Large intestine (tissue), 3 donors: ENCODE results near the gene WASF2. TPM values are rescaled to one million over a fixed set of nuclear protein-coding genes. Genes with fewer than 3 reads are reported as not detected.

Source experiments
- DNase-seq, 2 donors: peaks; one replicate each; pipeline versions ENCODE4 v3.0.0 to v3.0.0-alpha.2; 2013
- H3K27ac ChIP-seq: one replicate; pipeline ENCODE4 v1.5.1; 2013; ENCODE audit warnings: low read length
- H3K27me3 ChIP-seq: 2 replicates; pipeline ENCODE4 v1.6.1; 2013; ENCODE audit warnings: low read length; ENCODE audit not compliant: control insufficient read depth, insufficient read depth
- H3K36me3 ChIP-seq: 2 replicates; pipeline ENCODE4 v1.6.1; 2013; ENCODE audit warnings: low read length; ENCODE audit not compliant: control insufficient read depth, insufficient read depth
- H3K4me1 ChIP-seq: one replicate; pipeline ENCODE4 v1.6.1; 2013; ENCODE audit warnings: low read length; ENCODE audit not compliant: control insufficient read depth, insufficient read depth
- H3K4me3 ChIP-seq: one replicate; pipeline ENCODE4 v1.5.1; 2013; ENCODE audit warnings: low read length
- H3K9me3 ChIP-seq: one replicate; pipeline ENCODE4 v1.6.1; 2013; ENCODE audit warnings: mild to moderate bottlenecking, low read depth, low read length, moderate library complexity; ENCODE audit not compliant: control insufficient read depth
- WGBS: methylation state at CpG from one replicate; pipeline ENCODE4 v1.1.5; 2013; ENCODE audit warnings: low lambda C conversion rate; ENCODE audit not compliant: insufficient coverage; 5-methylcytosine and 5-hydroxymethylcytosine counted together
- polyA plus RNA-seq: library from polyadenylated mRNA; unstranded; fragments of 120-200 nt; gene quantifications from one replicate; pipeline ENCODE4 v1.2.1, GENCODE V29; 2013

Gene WASF2
- polyA plus RNA-seq, 1 donor = 56.0 TPM

- H3K4me3 ChIP-seq = no peak overlapping the region
- H3K36me3 ChIP-seq = no peaks in the 10 kb centered on the region
- DNase-seq = peak in 1 of 2 donors; percentile 34
- peaks cover 10% of the 10 kb centered on the region for H3K4me1 ChIP-seq
- H3K27ac ChIP-seq = no peak overlapping the region
- no peaks in the 10 kb centered on the region for H3K27me3 ChIP-seq
- 27% methylated on average over 2 of the region's 8 CpGs for WGBS
- H3K9me3 ChIP-seq = no peaks in the 10 kb centered on the region
Observed at GRCh38 chr1:27496604-27497155, 6.7 kb upstream of the WASF2 start.

GRCh38 chr1:27492796-27493195 lies 2.8 kb upstream of the WASF2 start:
- no peak overlapping the region for H3K4me3 ChIP-seq

GRCh38 chr1:27491748-27492700 lies 2.1 kb upstream of the WASF2 start:
- peak in 1 of 2 donors; percentile 50 for DNase-seq
- Histone ChIP-seq H3K4me1 (peaks cover 24% of the 10 kb centered on the region), H3K4me3 (no peak overlapping the region), H3K27ac (peak overlapping the region; percentile 80), H3K36me3 (no peaks in the 10 kb centered on the region), H3K9me3 (no peaks in the 10 kb centered on the region), H3K27me3 (no peaks in the 10 kb centered on the region)
- no CpG with 5 or more reads among the region's 9 CpGs for WGBS

More at GRCh38 chr1:27492796-27493195, 2.8 kb upstream of the WASF2 start:
- Histone ChIP-seq H3K4me1 (peaks cover 24% of the 10 kb centered on the region), H3K27ac (peak overlapping the region; percentile 80), H3K27me3 (no peaks in the 10 kb centered on the region), H3K36me3 (no peaks in the 10 kb centered on the region), H3K9me3 (no peaks in the 10 kb centered on the region)
- WGBS = no CpG with 5 or more reads among the region's 3 CpGs
- peak in 1 of 2 donors; percentile 86 for DNase-seq

GRCh38 chr1:27489501-27489972 lies 430 bp downstream of the WASF2 start:
- peaks cover 27% of the 10 kb centered on the region for H3K4me1 ChIP-seq
- WGBS = no CpG with 5 or more reads among the region's 26 CpGs
- peak overlapping the region; percentile 98 for H3K27ac ChIP-seq
- H3K27me3 ChIP-seq = no peaks in the 10 kb centered on the region
- peak in 1 of 2 donors; percentile 77 for DNase-seq
- H3K4me3 ChIP-seq = peak overlapping the region; percentile 89
- H3K9me3 ChIP-seq = no peaks in the 10 kb centered on the region
- no peaks in the 10 kb centered on the region for H3K36me3 ChIP-seq

GRCh38 chr1:27487966-27488884 lies 1.7 kb downstream of the WASF2 start:
- H3K27me3 ChIP-seq = no peaks in the 10 kb centered on the region
- H3K4me3 ChIP-seq = peak overlapping the region; percentile 89
- DNase-seq = peak; percentile 22 to 59
- H3K27ac ChIP-seq = peak overlapping the region; percentile 98
- 12% methylated on average over 3 of the region's 6 CpGs for WGBS
- no peaks in the 10 kb centered on the region for H3K9me3 ChIP-seq
- H3K36me3 ChIP-seq = peaks cover 7% of the 10 kb centered on the region
- H3K4me1 ChIP-seq = peaks cover 27% of the 10 kb centered on the region

GRCh38 chr1:27485363-27485762 lies 4.6 kb downstream of the WASF2 start:
- H3K27ac ChIP-seq = no peak overlapping the region
- H3K36me3 ChIP-seq = peaks cover 7% of the 10 kb centered on the region
- DNase-seq = no peak
- 100% methylated on average over 1 of the region's 1 CpG for WGBS
- H3K4me1 ChIP-seq = peaks cover 10% of the 10 kb centered on the region
- no peaks in the 10 kb centered on the region for H3K27me3 ChIP-seq
- H3K4me3 ChIP-seq = no peak overlapping the region
- no peaks in the 10 kb centered on the region for H3K9me3 ChIP-seq

- Histone ChIP-seq H3K4me1 (peaks cover 10% of the 10 kb centered on the region), H3K27me3 (no peaks in the 10 kb centered on the region), H3K4me3 (no peak overlapping the region), H3K36me3 (peaks cover 7% of the 10 kb centered on the region), H3K9me3 (no peaks in the 10 kb centered on the region), H3K27ac (no peak overlapping the region)
- no peak for DNase-seq
- WGBS = no CpG with 5 or more reads among the region's 2 CpGs
Observed at GRCh38 chr1:27483659-27484058, 6.3 kb downstream of the WASF2 start.

GRCh38 chr1:27481994-27482620 lies 7.9 kb downstream of the WASF2 start:
- 100% methylated on average over 1 of the region's 2 CpGs for WGBS
- Histone ChIP-seq H3K4me3 (no peak overlapping the region), H3K9me3 (no peaks in the 10 kb centered on the region), H3K36me3 (peaks cover 7% of the 10 kb centered on the region), H3K27ac (no peak overlapping the region), H3K4me1 (peaks cover 2% of the 10 kb centered on the region), H3K27me3 (no peaks in the 10 kb centered on the region)
- DNase-seq = no peak

- Histone ChIP-seq H3K9me3 (no peaks in the 10 kb centered on the region), H3K27ac (no peak overlapping the region), H3K36me3 (peaks cover 3% of the 10 kb centered on the region), H3K4me1 (no peaks in the 10 kb centered on the region), H3K4me3 (no peak overlapping the region), H3K27me3 (no peaks in the 10 kb centered on the region)
- no peak for DNase-seq
- WGBS = no CpG with 5 or more reads among the region's 4 CpGs
Observed at GRCh38 chr1:27478098-27478497, 11.9 kb downstream of the WASF2 start.
